B cell (primary cell): ENCODE results near the gene SAMD4B. TPM values are rescaled to one million over a fixed set of nuclear protein-coding genes. Genes with fewer than 3 reads are reported as not detected.
A peak's percentile ranks its signal among the peaks of the same experiment; 100 is the strongest.

ENCODE experiments used
- ATAC-seq: fragments of 200-7000 bp; cut with Tn5 transposase; one replicate; pipeline ENCODE4 v1.10.0; 2021; ENCODE audit warnings: low read depth, mild to moderate bottlenecking, moderate number of reproducible peaks, moderate library complexity
- CTCF ChIA-PET: fragments of 350-600 bp; sonication (Branson Sonifier 250); formaldehyde crosslinking; loops from one replicate; lab custom pipeline; 2021; ENCODE audit warnings: antibody characterized with exemption, inconsistent platforms; lab: Charles Lee
- POLR2A ChIA-PET: fragments of 350-600 bp; sonication (Branson Sonifier 250); formaldehyde crosslinking; loops from one replicate; lab custom pipeline; 2021; ENCODE audit warnings: antibody characterized with exemption; lab: Charles Lee
- DNase-seq: peaks from one replicate; pipeline ENCODE4 v3.0.0; 2013
- H2AFZ ChIP-seq: 2 replicates; pipeline ENCODE4 v1.6.1; 2012; ENCODE audit warnings: mild to moderate bottlenecking, low read depth, low read length; ENCODE audit not compliant: insufficient read depth, poor library complexity, severe bottlenecking
- H3K27ac ChIP-seq, 2 donors: 1 replicate in 1 of 2; 2 replicates in 1 of 2; pipeline ENCODE4 v1.5.1; 2012 to 2013; ENCODE audit warnings: low read length in 2 of 2, mild to moderate bottlenecking in 2 of 2, moderate library complexity in 1 of 2
- H3K27me3 ChIP-seq, 4 experiments: fragments of 200-600 bp in 1 of 4; sonication (generic) in 1 of 4; replicated peaks in 1 of 4; 1 replicate in 2 of 4; 2 replicates in 2 of 4; pipeline versions ENCODE4 v1.6.1 to v1.7.0; 2013 to 2016; ENCODE audit warnings: low read length in 3 of 4, mild to moderate bottlenecking in 2 of 4, mixed read lengths in 1 of 4, moderate library complexity in 1 of 4; ENCODE audit not compliant: insufficient read depth in 4 of 4, control insufficient read depth in 3 of 4; ENCODE audit errors: control extremely low read depth in 1 of 4
- H3K36me3 ChIP-seq, 2 experiments: replicated peaks in 1 of 2; 1 replicate in 1 of 2; 2 replicates in 1 of 2; pipeline versions ENCODE4 v1.6.1 to v1.7.1; 2013; ENCODE audit warnings: low read length in 1 of 2; ENCODE audit not compliant: insufficient read depth in 2 of 2, control insufficient read depth in 1 of 2; ENCODE audit errors: control extremely low read depth in 1 of 2, extremely low read depth in 1 of 2
- H3K4me1 ChIP-seq, 2 donors: fragments of 200-600 bp in 1 of 2; sonication (generic) in 1 of 2; 1 replicate in 1 of 2; 2 replicates in 1 of 2; pipeline versions ENCODE4 v1.5.1 to v1.6.1; 2013 to 2017; ENCODE audit warnings: low read length in 2 of 2; ENCODE audit not compliant: control insufficient read depth in 2 of 2, insufficient read depth in 2 of 2
- H3K4me2 ChIP-seq: replicated peaks from 2 replicates; pipeline ENCODE3; 2012; ENCODE audit warnings: mild to moderate bottlenecking, low read depth, low read length; ENCODE audit not compliant: poor library complexity, severe bottlenecking
- H3K4me3 ChIP-seq, 5 experiments: fragments of 200-600 bp in 1 of 5; sonication (generic) in 1 of 5; 1 replicate in 3 of 5; 2 replicates in 2 of 5; pipeline versions ENCODE4 v1.5.1 to v1.7.0; 2011 to 2016; ENCODE audit warnings: low read length in 4 of 5, mild to moderate bottlenecking in 4 of 5, low read depth in 2 of 5, control low read depth in 1 of 5, moderate library complexity in 1 of 5; ENCODE audit not compliant: insufficient read depth in 1 of 5; ENCODE audit errors: control extremely low read depth in 1 of 5, extremely low read depth in 1 of 5
- H3K79me2 ChIP-seq: fragments of 200-600 bp; sonication (generic); one replicate; pipeline ENCODE4 v1.6.0; 2016; ENCODE audit warnings: low read length; ENCODE audit not compliant: control insufficient read depth, insufficient read depth
- H3K9ac ChIP-seq: fragments of 200-600 bp; sonication (generic); 2 replicates; pipeline ENCODE4 v1.6.1; 2017; ENCODE audit warnings: mild to moderate bottlenecking, low read length, moderate library complexity
- H3K9me3 ChIP-seq, 3 donors: one replicate each; pipeline versions ENCODE4 v1.6.1 to v1.7.1; 2013; ENCODE audit warnings: low read length in 2 of 3; ENCODE audit not compliant: control insufficient read depth in 2 of 3, insufficient read depth in 1 of 3; ENCODE audit errors: control extremely low read depth in 1 of 3
- H4K20me1 ChIP-seq: 2 replicates; pipeline ENCODE4 v1.6.0; 2012; ENCODE audit warnings: mild to moderate bottlenecking, low read length; ENCODE audit not compliant: insufficient read depth, control insufficient read depth, poor library complexity, severe bottlenecking
- H3K27ac Mint-ChIP-seq: one replicate; pipeline ENCODE4 v1.8.0; 2021; ENCODE audit warnings: mixed read lengths
- H3K27me3 Mint-ChIP-seq: one replicate; pipeline ENCODE4 v1.8.0; 2021; ENCODE audit warnings: mixed read lengths
- H3K4me1 Mint-ChIP-seq: one replicate; pipeline ENCODE4 v1.8.0; 2021; ENCODE audit warnings: mixed read lengths
- H3K4me3 Mint-ChIP-seq: one replicate; pipeline ENCODE4 v1.8.0; 2021; ENCODE audit warnings: mixed read lengths
- H3K9me3 Mint-ChIP-seq: one replicate; pipeline ENCODE4 v1.8.0; 2022; ENCODE audit warnings: mixed read lengths; ENCODE audit not compliant: insufficient read depth
- EZH2 ChIP-seq: IDR thresholded peaks from 2 replicates; pipeline ENCODE4 v1.6.1; 2012; ENCODE audit warnings: borderline replicate concordance, low read depth, mild to moderate bottlenecking, moderate library complexity, low read length; ENCODE audit not compliant: insufficient read depth, poor library complexity, severe bottlenecking
- WGBS: methylation state at CpG from one replicate; pipeline ENCODE4 v1.1.5; 2013; ENCODE audit warnings: missing lambda C conversion rate; ENCODE audit not compliant: insufficient coverage; 5-methylcytosine and 5-hydroxymethylcytosine counted together
- intact Hi-C: fragments of 100-400 bp; cut with micrococcal nuclease; formaldehyde crosslinking; loops from one replicate; pipeline ENCODE4 v1.10.0; 2022
- polyA plus RNA-seq: library from polyadenylated mRNA; depleted of rRNA; stranded (reverse); fragments of >200 nt; gene quantifications from 2 replicates; pipeline ENCODE4 v1.2.3, GENCODE V29; 2012
- total RNA-seq, 2 donors: library from RNA; stranded (reverse); fragments of 120-200 nt in 1 of 2; gene quantifications; 1 replicate in 1 of 2; 2 replicates in 1 of 2; pipeline versions ENCODE4 v1.2.3 to v1.2.4, GENCODE V29; 2013 to 2022
- TF ChIP-seq, protein P1 (sequence below): fragments of 200-600 bp; IDR thresholded peaks from one replicate; pipeline ENCODE4 v1.8.0; 2022; ENCODE audit warnings: antibody characterized with exemption, mild to moderate bottlenecking

The SAMD4B gene
- total and polyA plus RNA-seq, 2 donors (not counting 1 experiment from before 2014, with no cell fraction given) = 87.3 to 90.0 TPM

DNA sequence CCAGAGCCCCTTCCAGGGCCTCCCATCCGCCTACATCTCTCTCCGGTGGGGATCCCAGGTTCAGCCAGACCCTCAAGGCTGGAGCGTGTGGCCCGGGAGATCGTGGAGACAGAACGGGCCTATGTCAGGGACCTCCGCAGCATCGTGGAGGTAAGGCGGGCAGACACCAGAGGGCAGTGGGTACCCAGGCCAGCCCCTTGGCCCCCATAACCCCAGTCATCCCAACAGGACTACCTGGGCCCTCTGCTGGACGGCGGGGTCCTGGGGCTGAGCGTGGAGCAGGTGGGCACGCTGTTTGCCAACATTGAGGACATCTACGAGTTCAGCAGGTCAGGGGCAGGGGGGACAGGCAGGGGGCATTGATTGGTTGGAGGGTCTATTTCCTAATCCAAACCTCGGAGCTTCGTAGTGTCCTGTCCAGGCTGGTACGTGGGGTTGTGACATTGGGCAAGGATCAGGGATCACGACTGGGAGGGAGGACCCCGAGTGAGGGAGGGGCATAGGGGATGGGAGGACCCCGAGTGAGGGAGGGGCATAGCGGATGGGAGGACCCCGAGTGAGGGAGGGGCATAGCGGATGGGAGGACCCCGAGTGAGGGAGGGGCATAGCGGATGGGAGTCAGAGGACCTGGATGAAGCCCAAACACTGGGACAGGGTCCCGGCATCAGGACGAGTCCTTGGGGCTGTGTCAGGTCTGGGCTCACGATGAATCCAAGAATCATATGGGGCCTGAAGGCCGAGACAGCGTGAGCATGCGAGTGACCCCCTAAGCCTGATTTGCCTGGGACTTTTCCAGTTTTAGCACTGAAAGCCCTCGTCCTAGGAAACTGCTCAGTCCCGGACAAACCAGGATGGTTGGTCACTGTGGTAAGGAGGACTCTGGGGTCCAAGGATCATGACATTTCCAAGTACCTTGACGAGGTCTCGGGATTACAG, 73.2 kb downstream of the SAMD4B start:
- Mint-ChIP-seq H3K9me3 (no peaks in the 10 kb centered on the region), H3K4me3 (peak overlapping the region; percentile 41), H3K27ac (no peak overlapping the region), H3K27me3 (no peaks in the 10 kb centered on the region), H3K4me1 (peaks cover 40% of the 10 kb centered on the region)
- ChIA-PET POLR2A (interaction anchor here (1.1 to 2.5 kb wide), 3 partner anchors 14 to 30 kb away, joined by 3 to 7 read pairs (median 3); partner anchors contain the start of genes RPS16 and SUPT5H), CTCF (interaction anchor here (1.1 to 3.2 kb wide), 5 partner anchors 13 to 257 kb away, joined by 3 to 11 read pairs (median 4); partner anchors contain the start of gene EID2B)
- Histone ChIP-seq H3K9me3 (peaks cover 0 to 2% (median 0%) of the 10 kb centered on the region in 3 donors), H2AFZ (no peak overlapping the region), H3K4me1 (peaks cover 21 to 27% of the 10 kb centered on the region in 2 donors), H3K4me3 (no peak overlapping the region), H3K27ac (peak overlapping the region in 1 of 2 donors; percentile 26), H3K9ac (no peak overlapping the region), H3K36me3 (peaks cover 0 to 24% of the 10 kb centered on the region in 2 experiments), H3K79me2 (peaks cover 6% of the 10 kb centered on the region), H3K27me3 (no peaks in the 10 kb centered on the region), H4K20me1 (peaks cover 3% of the 10 kb centered on the region), H3K4me2 (no peak overlapping the region)
- ATAC-seq = no peak
- intact Hi-C loops = no loop called here
- no peak for DNase-seq
- TF ChIP-seq EZH2 = no peak
- TF ChIP-seq, protein P1, sequence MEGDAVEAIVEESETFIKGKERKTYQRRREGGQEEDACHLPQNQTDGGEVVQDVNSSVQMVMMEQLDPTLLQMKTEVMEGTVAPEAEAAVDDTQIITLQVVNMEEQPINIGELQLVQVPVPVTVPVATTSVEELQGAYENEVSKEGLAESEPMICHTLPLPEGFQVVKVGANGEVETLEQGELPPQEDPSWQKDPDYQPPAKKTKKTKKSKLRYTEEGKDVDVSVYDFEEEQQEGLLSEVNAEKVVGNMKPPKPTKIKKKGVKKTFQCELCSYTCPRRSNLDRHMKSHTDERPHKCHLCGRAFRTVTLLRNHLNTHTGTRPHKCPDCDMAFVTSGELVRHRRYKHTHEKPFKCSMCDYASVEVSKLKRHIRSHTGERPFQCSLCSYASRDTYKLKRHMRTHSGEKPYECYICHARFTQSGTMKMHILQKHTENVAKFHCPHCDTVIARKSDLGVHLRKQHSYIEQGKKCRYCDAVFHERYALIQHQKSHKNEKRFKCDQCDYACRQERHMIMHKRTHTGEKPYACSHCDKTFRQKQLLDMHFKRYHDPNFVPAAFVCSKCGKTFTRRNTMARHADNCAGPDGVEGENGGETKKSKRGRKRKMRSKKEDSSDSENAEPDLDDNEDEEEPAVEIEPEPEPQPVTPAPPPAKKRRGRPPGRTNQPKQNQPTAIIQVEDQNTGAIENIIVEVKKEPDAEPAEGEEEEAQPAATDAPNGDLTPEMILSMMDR = no peak
- 95% methylated on average over 32 of the region's 35 CpGs for WGBS
